IPS DF 19.7 (cell line): Measurements from ENCODE around the gene DHRS4L2.
"Not testable (repeated sequence)": the region's sequence is repeated elsewhere in the genome, so short reads cannot be mapped to it uniquely, and the experiment has no call there.

Source experiments
- DNase-seq: peaks from one replicate; pipeline ENCODE4 v3.0.0-alpha.2; 2013; ENCODE audit warnings: low read depth, low spot score

DHRS4L2 gene

DNA sequence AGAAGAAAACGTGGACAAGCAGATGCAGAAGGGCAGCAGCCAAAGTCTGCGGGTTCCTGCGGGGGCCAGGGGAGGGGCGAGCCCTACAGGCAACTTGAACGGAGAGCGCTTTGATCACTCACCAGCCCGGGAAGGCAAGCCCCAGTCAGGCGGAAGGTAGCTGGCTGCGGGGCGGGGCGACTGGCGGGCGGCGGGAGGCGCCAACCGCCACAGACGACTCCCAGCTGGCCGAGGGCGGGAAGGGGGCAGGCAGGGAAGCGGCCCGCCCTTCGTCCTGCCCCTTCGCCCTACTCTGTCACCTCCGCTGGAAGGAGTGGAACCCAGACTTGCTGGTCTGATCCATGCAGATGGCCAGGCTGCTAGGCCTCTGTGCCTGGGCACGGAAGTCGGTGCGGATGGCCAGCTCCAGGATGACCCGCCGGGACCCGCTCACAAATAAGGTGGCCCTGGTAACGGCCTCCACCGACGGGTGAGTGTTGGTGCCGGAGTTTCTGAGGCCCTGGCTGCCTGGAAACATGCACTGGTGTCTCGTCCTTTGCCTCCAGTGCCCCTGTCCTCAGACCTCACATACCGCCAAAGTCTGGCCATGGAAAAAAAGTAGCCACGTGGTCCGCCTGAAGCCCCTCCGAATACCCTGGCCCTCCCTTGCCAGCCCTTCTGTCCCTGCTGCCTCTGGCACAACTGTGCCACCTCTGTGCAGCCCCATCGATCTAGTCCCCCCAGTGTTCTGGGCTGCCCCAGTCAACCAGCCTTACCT lies at the start of gene DHRS4L2:
Gene DHRS4L2 (plus strand): TSS at position 323 of the 757 bp plus-strand sequence. CDS start 19 bp downstream, at position 342.
- DNase-seq: peak; percentile 30

DNA sequence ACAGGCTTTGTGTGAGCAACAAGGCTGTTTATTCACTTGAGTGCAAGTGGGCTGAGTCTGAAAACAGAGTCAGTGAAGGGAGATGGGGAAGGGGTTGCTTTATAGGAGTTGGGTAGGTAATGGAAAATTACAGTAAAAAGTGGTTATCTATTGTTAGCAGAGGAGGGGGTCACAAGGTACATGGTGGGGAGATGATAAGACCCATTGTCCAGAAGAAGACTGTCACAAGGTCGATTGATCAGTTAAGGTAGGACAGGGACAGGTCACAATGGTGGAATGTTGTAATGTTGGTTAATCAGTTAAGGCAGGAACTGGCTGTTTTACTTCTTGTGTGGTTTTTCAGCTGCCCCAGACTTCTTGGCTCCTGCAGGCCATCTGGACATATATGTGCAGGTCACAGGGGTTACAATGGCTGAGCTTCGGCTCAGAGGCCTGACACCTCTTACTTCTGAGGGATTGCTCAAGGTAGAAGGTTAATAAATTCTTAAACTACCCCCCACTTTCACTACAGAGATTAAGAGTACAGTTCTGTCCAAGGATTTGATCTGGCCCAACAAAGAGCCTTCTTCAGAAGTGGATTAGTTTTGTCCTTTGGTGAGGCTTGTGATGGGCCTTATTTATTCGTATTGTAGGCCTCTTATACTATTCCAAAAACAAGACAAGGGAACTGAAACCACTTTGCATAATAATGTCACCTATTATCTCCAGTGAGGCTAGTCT lies 49.0 kb upstream of the DHRS4L2 start:
- DNase-seq: no peak

DNA sequence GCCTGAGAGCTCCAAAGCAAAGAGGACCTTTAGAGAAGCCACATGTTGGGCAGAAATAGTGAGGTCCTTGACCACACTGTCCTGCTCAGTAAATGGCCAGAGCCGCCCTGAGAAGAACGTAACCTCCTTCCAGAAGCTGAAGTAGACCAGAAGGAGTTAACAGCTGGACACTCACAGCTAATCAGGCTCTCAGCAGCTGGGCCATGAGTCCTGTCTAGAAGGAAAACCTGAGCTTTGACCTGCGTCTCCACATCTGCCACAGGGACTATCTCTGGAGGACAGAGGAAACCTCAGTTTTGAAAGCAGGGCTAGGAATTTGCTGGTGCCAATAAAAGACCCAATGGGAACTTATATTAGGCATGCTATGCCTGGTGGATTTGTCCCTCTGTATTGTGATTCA lies 47.5 kb upstream of the DHRS4L2 start:
- DNase-seq: no peak

DNA sequence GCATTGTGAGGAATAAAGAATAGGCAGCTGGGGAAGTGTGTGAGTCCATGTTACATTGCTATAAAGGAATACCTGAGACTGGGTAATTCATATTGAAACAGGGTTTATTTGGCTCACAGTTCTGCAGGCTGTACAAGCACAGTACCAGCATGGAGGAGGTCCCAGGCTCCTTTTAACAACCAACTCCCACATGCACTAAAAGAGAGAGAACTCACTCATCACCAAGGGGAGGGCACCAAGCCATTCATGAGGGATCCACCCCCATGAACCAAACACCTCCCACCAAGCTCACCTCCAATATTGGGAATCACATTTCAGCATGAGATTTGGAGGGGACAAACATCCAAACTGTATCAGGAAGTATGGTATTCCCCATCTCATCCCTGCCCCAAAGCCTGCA lies 47.1 kb upstream of the DHRS4L2 start:
- DNase-seq: no peak

DNA sequence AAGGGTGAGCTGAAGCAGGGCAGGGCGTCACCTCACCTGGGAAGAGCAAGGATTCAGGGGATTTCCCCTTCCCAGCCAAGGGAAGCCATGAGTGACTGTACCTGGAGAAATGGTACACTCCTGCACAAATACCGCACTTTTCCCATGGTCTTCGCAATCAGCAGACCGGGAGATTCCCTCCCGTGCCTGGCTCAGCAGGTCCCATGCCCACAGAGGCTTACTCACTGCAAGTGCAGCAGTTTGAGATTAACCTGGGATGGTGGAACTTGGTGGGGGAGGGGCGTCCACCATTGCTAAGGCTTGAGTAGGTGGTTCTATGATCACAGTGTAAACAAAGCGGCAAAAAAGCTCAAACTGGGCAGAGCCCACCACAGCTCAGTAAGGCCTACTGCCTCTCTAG lies 46.1 kb upstream of the DHRS4L2 start:
- DNase-seq: no peak

DNA sequence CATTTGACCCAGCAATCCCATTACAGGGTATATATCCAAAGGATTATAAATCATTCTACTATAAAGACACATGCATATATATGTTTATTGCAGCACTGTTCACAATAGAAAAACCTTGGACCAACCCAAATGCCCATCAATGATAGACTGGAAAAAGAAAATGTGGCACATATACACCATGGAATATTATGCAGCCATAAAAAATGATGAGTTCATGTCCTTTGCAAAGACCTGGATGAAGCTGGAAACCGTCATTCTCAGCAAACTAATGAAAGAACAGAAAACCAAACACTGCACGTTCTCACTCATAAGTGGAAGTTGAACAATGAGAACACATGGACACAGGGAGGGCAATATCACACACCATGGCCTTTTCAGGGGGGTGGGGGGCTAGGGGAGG lies 39.7 kb upstream of the DHRS4L2 start:
- DNase-seq: not testable (repeated sequence)

DNA sequence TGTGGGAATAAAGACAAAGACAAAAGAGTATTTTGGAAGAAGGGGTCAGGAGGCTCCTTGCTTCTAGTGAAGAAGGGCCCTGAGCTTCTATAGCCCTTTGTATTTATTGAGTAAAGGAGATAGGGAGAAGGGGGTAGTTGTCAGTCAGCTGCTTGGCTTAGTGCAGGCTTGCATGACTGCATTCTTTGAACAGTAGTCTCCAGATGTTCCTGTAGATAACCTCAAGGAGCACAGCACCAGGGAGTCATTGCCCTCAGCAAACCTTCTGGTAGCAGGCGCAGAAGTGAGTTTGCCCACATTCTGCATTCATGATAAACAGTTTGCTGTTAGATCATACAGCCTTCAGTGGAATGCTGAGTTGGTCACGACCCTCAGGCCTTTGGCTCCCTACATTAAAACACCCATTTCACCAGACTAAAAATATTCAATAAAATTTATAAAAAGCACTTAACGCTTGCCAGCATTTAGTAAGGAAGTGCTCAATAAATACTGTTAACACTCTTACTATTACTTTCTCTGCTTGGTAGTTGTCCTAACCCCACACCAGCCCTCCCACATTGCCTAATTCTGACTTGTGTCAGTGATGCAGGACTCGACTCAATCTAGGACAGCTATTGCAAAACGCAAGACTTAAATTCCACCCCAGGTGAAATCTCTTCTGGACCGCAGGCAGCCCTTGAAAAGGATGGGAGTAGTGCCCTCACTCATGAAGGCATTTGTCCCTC lies 38.2 kb upstream of the DHRS4L2 start:
- DNase-seq: no peak

DNA sequence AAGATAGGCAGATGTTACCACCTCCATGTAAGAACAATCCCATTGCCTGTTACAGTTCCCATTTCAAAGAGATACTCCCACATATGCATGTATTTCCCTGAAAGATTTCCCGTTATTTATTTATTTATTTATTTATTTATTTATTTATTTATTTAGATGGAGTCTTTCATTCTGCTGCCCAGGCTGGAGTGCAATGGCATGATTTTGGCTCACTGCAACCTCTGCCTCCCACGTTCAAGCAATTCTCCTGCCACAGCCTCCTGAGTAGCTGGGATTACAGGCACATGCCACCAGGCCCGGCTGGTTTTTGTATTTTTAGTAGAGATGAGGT lies 37.6 kb upstream of the DHRS4L2 start:
- DNase-seq: not testable (repeated sequence)

DNA sequence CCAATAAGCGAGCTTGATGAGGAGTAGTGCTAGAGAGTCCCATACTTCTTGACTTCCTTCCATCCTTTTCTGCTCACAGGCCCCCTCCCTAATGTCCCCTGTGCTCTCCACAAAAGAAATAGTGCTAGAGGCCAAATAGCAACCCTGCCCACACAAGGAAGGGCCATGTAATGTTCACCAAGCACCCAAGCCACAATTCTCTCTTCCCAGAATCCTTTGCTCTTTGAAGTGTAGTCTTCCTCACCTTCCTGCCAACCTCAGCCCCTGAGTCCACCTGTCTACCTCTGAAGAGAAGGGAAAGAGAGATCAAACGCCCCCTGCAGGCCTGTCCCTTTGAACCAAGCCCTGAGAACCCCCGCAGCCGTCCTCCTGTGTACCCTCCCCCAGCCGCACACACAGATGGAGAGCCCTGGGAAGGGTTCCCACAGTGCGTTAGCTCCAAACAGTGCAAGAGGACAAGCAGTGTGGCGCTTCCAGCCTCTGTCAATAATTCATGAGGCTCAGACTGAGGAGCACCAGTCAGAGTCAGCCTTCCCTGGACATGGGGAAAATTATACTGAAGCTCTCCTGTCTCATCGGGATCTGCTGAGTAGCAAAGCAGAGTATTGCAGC lies 37.0 kb upstream of the DHRS4L2 start:
- DNase-seq: no peak

DNA sequence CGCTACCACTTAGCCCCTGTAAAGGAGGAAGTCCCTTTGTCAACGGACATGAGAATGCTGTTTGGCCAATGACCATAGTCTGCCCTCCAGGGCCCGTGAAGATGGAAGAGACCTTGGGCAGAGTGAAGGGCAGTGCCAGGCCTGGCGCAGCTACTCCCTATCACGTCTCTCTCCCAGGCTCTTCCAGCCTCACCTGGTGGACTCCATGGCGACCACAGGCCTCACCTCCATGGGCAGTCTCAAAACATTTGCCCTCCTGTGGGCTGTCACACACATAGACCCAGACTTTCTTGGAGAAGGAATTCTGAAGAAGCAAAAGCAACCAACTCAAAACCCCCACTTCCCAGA lies 35.6 kb upstream of the DHRS4L2 start:
- DNase-seq: not testable (repeated sequence)

DNA sequence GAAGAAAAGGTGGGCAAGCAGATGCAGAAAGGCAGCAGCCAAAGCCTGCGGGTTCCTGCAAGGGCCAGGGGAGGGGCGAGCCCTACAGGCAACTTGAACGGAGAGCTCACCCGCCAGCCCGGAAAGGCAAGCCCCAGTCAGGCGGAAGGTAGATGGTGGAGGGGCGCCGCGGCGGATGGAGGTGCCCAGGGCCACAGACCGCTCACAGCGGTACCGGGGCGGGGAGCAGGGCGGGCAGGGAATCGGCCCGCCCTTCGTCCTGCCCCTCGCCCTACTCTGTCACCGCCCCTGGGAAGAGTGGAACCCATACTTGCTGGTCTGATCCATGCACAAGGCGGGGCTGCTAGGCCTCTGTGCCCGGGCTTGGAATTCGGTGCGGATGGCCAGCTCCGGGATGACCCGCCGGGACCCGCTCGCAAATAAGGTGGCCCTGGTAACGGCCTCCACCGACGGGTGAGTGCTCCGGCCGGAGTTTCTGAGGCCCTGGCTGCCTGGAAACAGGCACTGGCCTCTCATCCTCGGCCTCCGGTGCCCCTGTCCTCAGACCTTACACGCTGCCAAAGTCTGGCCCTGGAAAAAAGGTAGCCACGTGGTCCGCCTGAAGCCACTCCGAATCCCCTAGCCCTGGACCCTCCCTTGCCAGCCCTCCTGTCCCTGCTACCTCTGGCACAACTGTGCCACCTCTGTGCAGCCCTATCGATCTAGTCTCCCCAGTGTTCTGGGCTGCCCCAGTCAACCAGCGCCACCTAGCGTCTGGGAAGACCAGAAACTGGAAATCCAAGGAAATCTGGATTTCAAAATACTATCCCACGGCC lies 35.1 kb upstream of the DHRS4L2 start, which contains the start of gene DHRS4:
Gene DHRS4 (plus strand): TSS at position 307 of the 815 bp plus-strand sequence. CDS start 19 bp downstream, at position 326.
- no peak for DNase-seq

- DNase-seq: not testable (repeated sequence)
Measured at GRCh38 chr14:23954279-23954614, 34.5 kb upstream of the DHRS4L2 start.

- DNase-seq: not testable (repeated sequence)
Measured at GRCh38 chr14:23954965-23955364, 33.8 kb upstream of the DHRS4L2 start.

GRCh38 chr14:23955811-23956210 lies 32.9 kb upstream of the DHRS4L2 start:
- not testable (repeated sequence) for DNase-seq

DNA sequence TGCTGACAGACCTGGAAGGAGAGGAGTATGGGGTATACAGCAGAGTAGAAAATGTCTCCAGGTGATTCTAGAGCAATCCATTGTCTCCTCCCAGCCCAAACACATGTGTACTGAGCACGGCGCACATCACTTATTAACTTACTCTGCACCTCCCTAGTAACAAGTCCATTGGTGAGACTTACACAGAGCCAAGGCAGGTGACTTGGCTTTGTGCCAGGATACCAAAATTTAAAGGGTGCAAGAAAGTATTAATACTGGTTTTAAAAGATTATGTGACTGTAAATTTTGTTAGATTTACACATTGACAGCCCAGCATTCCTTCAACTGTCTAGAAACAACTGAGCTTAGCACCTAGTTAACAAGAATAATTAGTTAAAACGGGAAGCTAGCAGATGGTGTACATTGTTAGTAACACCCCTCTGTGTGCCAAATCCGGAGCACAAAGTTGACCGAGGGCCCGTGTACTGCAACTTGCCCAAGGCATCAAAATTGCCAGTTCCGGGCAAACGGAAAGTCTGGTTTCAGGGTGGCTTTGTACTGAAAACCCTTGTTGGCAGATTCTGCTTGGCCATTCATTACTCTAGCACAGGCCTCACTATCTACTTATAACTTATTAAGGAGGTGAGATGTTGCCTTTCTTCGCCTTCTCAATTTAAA lies 30.7 kb upstream of the DHRS4L2 start:
- not testable (repeated sequence) for DNase-seq

DNA sequence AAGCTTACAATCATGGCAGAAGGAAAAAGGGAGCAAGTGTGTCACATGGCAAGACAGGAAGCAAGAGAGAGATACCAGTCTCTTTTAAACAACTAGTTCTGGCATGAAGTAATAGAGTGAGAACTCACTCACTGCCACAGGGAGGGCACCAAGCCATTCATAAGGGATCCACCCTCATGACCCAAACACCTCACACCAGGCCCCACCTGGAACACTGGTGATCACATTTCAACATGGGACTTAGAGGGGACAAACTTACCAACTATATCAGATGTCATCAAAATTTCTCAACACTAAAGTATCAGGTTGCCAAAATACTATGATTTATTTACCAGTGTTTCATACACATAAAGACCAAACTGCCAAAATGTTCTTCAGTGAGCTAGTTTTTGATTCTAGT lies 27.8 kb upstream of the DHRS4L2 start:
- not testable (repeated sequence) for DNase-seq

DNA sequence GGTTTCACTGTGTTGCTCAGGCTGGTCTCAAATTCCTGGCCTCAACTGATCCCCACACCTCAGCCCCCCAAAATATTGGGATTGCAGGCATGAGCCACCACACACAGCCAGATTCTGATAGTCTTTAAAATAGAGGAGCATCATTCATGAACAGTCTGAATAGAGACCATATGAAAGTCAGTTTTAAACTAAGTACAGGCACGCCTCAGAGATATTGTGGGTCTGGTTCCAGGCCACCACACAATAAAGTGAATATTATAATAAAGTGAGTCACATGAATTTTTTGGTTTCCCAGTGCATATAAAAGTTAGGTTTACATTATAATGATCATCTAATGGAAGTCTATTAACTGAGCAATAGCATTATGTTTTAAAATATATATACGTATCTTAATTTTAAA lies 27.0 kb upstream of the DHRS4L2 start:
- DNase-seq: not testable (repeated sequence)

- not testable (repeated sequence) for DNase-seq
Measured at GRCh38 chr14:23969130-23969480, 19.6 kb upstream of the DHRS4L2 start.

DNA sequence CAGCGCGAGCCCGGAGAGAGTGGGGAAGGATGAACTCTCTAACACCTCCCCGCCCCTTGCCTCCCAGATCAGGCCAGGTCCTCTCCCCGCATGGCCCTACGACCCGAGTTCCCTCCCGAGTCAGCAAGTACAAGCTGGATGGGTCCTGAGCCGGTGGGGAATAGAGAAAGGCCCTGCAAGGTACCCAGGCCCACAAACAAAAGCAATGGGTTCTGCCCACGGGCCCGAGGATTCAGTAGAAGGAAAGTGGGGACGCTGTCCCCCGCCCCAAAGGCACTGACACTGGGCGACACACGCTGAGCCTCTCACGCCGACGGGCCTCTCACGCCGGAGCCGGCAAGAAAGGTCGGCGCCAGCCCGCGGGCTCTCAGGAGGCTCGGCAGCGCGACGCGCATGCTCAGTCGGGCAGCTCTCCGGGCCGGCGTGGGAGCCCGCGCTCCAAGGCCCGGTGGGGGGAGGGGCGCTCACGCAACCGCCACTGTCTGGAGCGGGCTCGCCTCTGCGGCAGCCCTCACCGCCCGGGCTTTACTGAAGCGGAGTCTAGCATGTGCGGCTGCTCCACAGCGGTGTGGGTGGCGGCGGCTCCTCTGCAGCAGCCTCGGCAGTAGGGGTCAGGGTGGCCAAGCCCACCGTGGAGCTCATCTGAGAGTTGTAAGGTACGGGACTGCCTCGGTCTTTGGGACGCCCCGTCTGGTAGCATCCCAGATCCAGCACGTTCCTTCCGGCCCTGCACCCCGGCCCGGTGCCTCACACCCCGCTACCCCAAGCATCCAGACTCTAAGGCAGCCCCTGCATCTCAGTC lies 19.0 kb upstream of the DHRS4L2 start:
- DNase-seq: not testable (repeated sequence)

DNA sequence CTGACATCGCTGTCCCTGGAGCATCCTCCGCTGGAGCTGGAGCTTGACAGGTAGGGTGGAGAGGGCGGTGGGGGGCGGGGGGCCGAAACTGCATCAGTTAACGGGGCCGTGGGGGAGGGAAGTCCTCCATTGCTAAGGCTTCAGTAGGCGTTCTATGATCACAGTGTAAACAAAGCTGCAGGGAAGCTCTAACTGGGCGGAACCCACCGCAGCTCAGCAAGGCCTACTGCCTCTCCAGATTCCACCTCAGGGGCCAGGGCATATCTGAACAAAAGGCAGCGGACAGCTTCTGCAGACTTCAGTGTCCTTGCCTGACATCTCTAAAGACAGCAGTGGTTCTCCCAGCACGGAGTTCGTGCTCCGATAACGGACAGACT lies 18.5 kb upstream of the DHRS4L2 start:
- DNase-seq: not testable (repeated sequence)
